Measurements from ENCODE around the gene NGB.
A peak's percentile ranks its signal among the peaks of the same experiment; 100 is the strongest.
"Not testable (repeated sequence)": the region's sequence is repeated elsewhere in the genome, so short reads cannot be mapped to it uniquely, and the experiment has no call there.

NGB gene, protein sequence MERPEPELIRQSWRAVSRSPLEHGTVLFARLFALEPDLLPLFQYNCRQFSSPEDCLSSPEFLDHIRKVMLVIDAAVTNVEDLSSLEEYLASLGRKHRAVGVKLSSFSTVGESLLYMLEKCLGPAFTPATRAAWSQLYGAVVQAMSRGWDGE

GRCh38 chr14:77271113-77271710 is at the start of gene NGB:
Gene NGB, minus strand, starts transcription at chr14:77271206. Its CDS starts 269 bp downstream, at chr14:77270937.
- no peak for DNase-seq (ENCODE audit: low spot score)
- TF ChIP-seq, protein P1, sequence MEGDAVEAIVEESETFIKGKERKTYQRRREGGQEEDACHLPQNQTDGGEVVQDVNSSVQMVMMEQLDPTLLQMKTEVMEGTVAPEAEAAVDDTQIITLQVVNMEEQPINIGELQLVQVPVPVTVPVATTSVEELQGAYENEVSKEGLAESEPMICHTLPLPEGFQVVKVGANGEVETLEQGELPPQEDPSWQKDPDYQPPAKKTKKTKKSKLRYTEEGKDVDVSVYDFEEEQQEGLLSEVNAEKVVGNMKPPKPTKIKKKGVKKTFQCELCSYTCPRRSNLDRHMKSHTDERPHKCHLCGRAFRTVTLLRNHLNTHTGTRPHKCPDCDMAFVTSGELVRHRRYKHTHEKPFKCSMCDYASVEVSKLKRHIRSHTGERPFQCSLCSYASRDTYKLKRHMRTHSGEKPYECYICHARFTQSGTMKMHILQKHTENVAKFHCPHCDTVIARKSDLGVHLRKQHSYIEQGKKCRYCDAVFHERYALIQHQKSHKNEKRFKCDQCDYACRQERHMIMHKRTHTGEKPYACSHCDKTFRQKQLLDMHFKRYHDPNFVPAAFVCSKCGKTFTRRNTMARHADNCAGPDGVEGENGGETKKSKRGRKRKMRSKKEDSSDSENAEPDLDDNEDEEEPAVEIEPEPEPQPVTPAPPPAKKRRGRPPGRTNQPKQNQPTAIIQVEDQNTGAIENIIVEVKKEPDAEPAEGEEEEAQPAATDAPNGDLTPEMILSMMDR (IDR thresholded peaks at IDR 0.05; ENCODE audit: extremely low read depth, missing control alignments): no peak

- DNase-seq (ENCODE audit: low spot score): peak; percentile 92
- TF ChIP-seq, protein P1 (IDR thresholded peaks at IDR 0.05; ENCODE audit: extremely low read depth, missing control alignments): no peak
These were observed 49.4 kb upstream of the NGB start, which contains the start of gene POMT2 for GRCh38 chr14:77320238-77320935. Gene POMT2, minus strand, starts transcription at chr14:77320883. Its CDS starts 202 bp downstream, at chr14:77320681.

- TF ChIP-seq, protein P1 (IDR thresholded peaks at IDR 0.05; ENCODE audit: extremely low read depth, missing control alignments): no peak
- no peak for DNase-seq (ENCODE audit: low spot score)
These were observed 48.4 kb upstream of the NGB start for GRCh38 chr14:77319422-77319821.

DNA sequence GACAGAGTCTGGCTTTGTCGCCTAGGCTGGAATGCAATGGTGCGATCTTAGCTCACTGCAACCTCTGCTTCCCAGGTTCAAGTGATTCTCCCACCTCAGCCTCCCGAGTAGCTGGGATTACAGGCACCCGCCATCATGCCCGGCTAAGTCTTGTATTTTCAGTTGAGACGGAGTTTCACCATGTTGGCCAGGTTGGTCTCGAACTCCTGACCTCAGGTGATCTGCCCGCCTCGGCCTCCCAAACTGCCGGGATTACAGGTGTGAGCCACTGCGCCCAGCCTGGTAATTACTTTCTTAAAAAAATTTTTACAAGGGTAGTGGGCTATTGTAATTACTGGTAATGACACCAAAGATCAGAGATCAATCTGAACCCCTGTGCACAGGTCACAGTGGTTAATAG is 47.8 kb upstream of the NGB start:
- not testable (repeated sequence) for DNase-seq (ENCODE audit: low spot score)

DNA sequence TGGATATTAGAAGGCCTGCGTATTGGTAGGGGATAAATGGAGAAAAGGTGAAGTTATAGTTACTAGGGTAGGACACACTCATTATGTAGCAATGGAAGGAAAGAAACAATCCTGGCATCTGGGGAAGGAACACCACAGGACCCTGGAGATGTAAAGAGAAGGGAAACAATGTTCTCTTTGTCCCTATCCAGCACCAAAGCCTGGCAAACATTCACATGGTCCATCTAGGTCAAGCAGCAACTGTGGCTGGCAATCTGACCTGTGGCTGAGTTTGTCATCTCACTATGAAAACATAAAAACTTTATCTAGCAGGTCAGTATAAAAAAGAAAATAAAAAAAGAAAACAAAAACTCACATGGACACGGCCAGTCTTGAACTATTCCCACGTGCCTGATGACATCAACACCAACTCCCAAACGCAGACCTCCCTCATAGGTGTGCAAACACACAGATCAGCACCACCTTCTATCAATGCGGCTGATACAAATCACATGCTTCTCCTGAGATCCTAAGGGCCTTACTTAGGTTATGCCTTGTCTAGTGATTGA is 47.1 kb upstream of the NGB start:
- TF ChIP-seq, protein P1 (IDR thresholded peaks at IDR 0.05; ENCODE audit: extremely low read depth, missing control alignments): no peak
- DNase-seq (ENCODE audit: low spot score): no peak

DNA sequence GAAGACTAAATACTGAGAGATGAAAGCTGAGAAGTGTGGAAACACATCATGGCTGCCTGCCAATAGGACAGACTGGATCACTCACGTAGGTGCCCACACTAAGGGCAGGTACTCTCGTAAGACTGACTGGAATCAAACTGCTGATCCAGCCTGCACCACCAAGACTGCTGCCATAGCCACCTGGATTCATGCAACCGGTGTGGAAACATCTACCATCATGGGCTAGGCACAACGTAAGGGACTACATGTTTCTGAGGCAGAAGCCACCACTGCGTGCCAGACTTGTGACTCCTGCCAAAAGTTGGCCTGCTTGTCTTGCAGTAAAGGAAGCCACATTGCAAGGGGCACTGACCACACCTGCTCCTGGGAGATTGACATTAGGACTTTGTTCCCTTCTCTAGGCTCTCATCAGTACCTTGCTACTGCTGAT is 45.9 kb upstream of the NGB start:
- TF ChIP-seq, protein P1 (IDR thresholded peaks at IDR 0.05; ENCODE audit: extremely low read depth, missing control alignments): no peak
- DNase-seq (ENCODE audit: low spot score): no peak

DNA sequence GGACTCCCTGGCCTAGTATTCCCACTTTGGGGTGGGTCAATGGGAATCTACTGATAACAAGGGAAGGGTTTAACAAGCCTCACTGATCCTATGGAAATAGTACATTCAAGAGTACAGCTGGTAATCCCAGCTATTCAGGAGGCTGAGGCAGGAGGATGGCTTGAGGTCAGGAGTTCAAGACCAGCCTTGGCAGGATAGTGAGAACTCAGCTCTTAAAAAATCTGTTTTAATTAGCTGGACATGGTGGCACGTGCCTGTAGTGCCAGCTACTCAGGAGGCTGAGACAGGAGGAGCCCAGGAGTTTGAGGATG is 45.1 kb upstream of the NGB start:
- DNase-seq (ENCODE audit: low spot score): no peak
- TF ChIP-seq, protein P1 (IDR thresholded peaks at IDR 0.05; ENCODE audit: extremely low read depth, missing control alignments): no peak

All from GM20000 (cell line).